HG03196 (cell line): ENCODE results near the gene PDHX.

Experiments used
- ATAC-seq: cut with Tn5 transposase; IDR thresholded peaks from one replicate; pipeline ENCODE4 v1.9.1; 2021; ENCODE audit not compliant: unreplicated experiment

The PDHX gene

DNA sequence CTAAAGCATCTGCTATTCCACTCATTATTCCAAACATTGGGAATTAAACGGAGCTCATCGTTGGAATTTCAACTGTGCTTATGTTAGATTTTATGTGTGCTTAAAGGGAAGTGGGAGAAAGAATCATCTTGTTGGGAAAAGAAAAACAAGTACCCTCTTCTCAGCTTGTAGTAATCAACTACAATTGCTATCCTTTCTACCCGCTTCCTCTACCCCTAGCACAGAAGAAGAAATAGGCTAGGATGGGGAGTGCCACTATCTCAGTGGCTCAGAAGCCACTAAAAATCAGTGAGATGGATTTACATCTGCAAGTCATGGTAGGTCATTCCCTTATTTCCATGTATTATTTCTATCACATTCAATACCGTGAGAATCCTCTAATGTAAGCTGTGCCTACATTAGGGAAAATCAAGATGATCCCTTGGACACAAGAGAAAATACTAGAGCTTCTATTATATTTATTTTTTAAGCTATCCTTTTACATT, 124.7 kb downstream of the PDHX start:
- no peak for ATAC-seq

DNA sequence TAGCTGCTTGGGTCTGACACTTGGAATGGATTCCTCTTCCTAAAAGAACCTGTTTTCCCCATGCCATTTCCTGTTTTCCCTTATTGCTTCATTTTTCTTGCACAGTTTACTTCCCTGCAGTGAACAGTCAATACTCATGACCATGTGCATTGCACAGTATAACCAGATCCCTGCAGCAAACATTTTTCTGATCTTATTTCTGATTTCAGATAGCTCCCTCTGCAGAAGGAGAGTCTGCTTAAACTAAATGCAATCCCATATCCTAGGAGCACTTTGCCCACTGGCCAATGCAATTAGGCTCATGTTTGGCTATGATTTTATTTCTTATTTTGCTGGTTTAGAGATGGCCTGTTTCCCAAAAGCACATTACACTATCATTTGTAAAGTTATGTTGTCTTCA, 125.8 kb downstream of the PDHX start:
- no peak for ATAC-seq

DNA sequence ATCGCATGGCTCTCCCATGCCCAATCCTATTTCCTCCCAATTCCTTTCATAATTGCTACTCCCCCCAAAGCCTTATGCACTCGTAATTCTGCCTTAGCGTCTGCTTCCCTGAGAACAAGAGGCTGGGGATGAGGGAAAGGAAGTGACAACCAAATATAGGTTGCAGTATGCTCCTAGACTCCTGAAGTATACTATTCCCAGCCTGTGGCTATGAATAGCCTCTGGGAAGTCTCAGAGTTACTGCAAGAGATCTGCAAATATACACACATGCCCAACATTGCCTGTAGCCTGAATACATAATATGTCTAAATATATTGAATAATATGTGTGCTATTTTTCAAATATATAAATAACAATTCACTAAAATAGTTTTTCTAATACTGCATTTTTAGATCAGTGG, 126.5 kb downstream of the PDHX start:
- ATAC-seq, result no peak

DNA sequence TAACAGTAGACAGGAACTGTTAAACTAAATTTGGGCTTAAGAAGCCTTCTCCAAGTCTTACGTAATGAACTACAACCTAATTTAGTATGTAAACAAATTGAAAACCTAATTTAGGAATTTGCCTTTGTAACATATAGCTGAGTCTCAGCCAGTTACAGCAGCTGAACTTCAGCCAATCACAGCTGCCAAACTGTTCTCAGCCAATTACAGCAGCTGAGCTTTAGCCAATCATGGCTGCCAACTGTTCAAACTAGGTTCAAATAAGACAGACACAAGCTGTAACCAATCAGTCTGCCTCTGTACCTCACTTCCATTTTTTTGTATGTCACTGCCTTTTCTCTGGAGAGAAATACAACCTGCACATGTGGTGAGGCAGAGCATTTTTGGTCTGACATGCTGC, 127.5 kb downstream of the PDHX start:
- ATAC-seq, result no peak

DNA sequence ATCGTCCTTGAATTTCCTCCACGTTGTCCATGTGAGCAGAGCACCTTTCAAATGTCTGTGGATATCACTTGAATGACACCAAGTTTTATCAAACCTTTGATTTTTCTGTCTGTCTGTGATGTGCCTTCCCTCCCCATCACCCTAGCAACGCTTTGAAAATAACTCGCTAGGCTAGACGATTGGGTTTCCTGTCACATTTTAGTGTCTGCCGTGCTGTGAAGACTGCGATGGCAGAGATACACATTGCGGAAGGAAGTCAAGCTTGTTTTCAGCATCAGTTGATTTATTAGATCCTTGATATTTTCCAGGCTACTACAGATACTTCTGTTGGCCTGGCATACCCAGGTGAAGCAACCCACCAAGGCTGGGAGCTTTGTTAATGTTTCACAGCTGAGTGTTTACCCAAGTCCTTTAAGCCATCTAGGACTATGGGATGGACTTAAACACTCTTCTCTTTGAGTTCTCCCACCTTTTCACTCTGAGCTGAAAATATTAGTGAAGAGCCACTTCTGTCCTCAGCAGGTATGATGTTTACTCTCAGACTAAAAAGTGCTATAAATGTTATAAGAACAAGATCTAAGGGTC, 128.9 kb downstream of the PDHX start:
- ATAC-seq, result peak; percentile 37
